H1 (cell line): Measurements from ENCODE around the gene TPSG1. TPM values are rescaled to one million over a fixed set of nuclear protein-coding genes. Genes with fewer than 3 reads are reported as not detected.

ENCODE experiments used
- CTCF ChIA-PET: fragments of 300-600 bp; sonication (Branson Sonifier 250); formaldehyde crosslinking; loops from one replicate; lab custom pipeline; 2021; ENCODE audit not compliant: partially characterized antibody; lab: Charles Lee
- POLR2A ChIA-PET: fragments of 300-600 bp; sonication (Branson Sonifier 250); formaldehyde crosslinking; loops from one replicate; lab custom pipeline; 2021; ENCODE audit warnings: inconsistent platforms; ENCODE audit not compliant: partially characterized antibody; lab: Charles Lee
- DNase-seq, 2 experiments: peaks; one replicate each; pipeline versions ENCODE4 v3.0.0 to v3.0.0-alpha.2; 2010 to 2022; ENCODE audit warnings: low spot score in 2 of 2, low read depth in 1 of 2, mixed read lengths in 1 of 2
- FAIRE-seq: peaks from 2 replicates; lab custom pipeline; 2011; peaks lifted over from hg19 to GRCh38; lab: Jason Lieb, UNC
- H2AFZ ChIP-seq: 2 replicates; pipeline ENCODE4 v1.8.1; 2012; ENCODE audit warnings: low read length, inconsistent platforms
- H2AK5ac ChIP-seq: 2 replicates; pipeline ENCODE4 v1.6.1; 2013; ENCODE audit warnings: low read depth, low read length
- H2BK120ac ChIP-seq: replicated peaks from 2 replicates; pipeline ENCODE3; 2013; ENCODE audit warnings: low read depth, low read length, inconsistent platforms
- H2BK12ac ChIP-seq: 2 replicates; pipeline ENCODE4 v1.6.1; 2013; ENCODE audit warnings: low read depth, low read length
- H2BK15ac ChIP-seq: 2 replicates; pipeline ENCODE4 v1.6.1; 2013; ENCODE audit warnings: low read length
- H2BK20ac ChIP-seq: 2 replicates; pipeline ENCODE4 v1.6.1; 2013; ENCODE audit warnings: low read length
- H2BK5ac ChIP-seq: 2 replicates; pipeline ENCODE4 v1.6.1; 2013; ENCODE audit warnings: low read depth, low read length
- H3K14ac ChIP-seq: 2 replicates; pipeline ENCODE4 v1.6.1; 2013; ENCODE audit warnings: inconsistent platforms; ENCODE audit not compliant: insufficient read length
- H3K18ac ChIP-seq: 2 replicates; pipeline ENCODE4 v1.6.1; 2013; ENCODE audit warnings: low read length; ENCODE audit errors: extremely low read depth
- H3K23ac ChIP-seq: 2 replicates; pipeline ENCODE4 v1.6.1; 2013; ENCODE audit warnings: inconsistent platforms; ENCODE audit not compliant: insufficient read length
- H3K23me2 ChIP-seq: 2 replicates; pipeline ENCODE4 v1.6.1; 2013; ENCODE audit warnings: low read depth, low read length
- H3K27ac ChIP-seq: 2 replicates; pipeline ENCODE4 v1.6.1; 2011; ENCODE audit warnings: low read depth, low read length, inconsistent platforms
- H3K27me3 ChIP-seq, 4 experiments: replicated peaks in 1 of 4; 1 replicate in 1 of 4; 2 replicates in 3 of 4; pipeline versions ENCODE4 v1.6.1 to v1.8.1; 2011 to 2013; ENCODE audit warnings: low read length in 3 of 4, mild to moderate bottlenecking in 3 of 4, inconsistent platforms in 2 of 4, mixed read lengths in 2 of 4, moderate library complexity in 1 of 4; ENCODE audit not compliant: control insufficient read depth in 3 of 4, insufficient read depth in 3 of 4; ENCODE audit errors: extremely low read depth in 1 of 4
- H3K36me3 ChIP-seq, 4 experiments: 2 replicates each; pipeline versions ENCODE4 v1.6.1 to v1.8.1; 2011 to 2013; ENCODE audit warnings: mild to moderate bottlenecking in 4 of 4, low read length in 3 of 4, moderate library complexity in 2 of 4, control low read depth in 1 of 4, inconsistent platforms in 1 of 4; ENCODE audit not compliant: insufficient read depth in 4 of 4, control insufficient read depth in 2 of 4
- H3K4ac ChIP-seq: replicated peaks from 2 replicates; pipeline ENCODE3; 2013; ENCODE audit warnings: low read length, low read depth, mixed read lengths, inconsistent platforms; ENCODE audit not compliant: insufficient read length
- H3K4me1 ChIP-seq, 4 experiments: replicated peaks in 1 of 4; 1 replicate in 1 of 4; 2 replicates in 3 of 4; pipeline versions ENCODE4 v1.6.1 to v1.8.1; 2011 to 2013; ENCODE audit warnings: low read length in 3 of 4, inconsistent platforms in 2 of 4, mixed read lengths in 1 of 4; ENCODE audit not compliant: insufficient read depth in 4 of 4, control insufficient read depth in 3 of 4
- H3K4me2 ChIP-seq, 2 experiments: 2 replicates each; pipeline versions ENCODE4 v1.6.1 to v1.8.1; 2011 to 2013; ENCODE audit warnings: low read depth in 2 of 2, low read length in 2 of 2, control low read depth in 1 of 2, inconsistent platforms in 1 of 2, mild to moderate bottlenecking in 1 of 2; ENCODE audit not compliant: insufficient read depth in 1 of 2
- H3K4me3 ChIP-seq, 4 experiments: fragments of 200-600, 300-600 bp in 1 of 4; sonication (generic), shearing (Covaris generic), sonication (Bioruptor Twin) in 1 of 4; 2 replicates each; pipeline versions ENCODE4 v1.5.1 to v1.8.1; 2011 to 2016; ENCODE audit warnings: low read length in 4 of 4, low read depth in 3 of 4, control low read depth in 2 of 4, inconsistent platforms in 2 of 4, mild to moderate bottlenecking in 2 of 4, mixed read lengths in 1 of 4, moderate library complexity in 1 of 4; ENCODE audit not compliant: insufficient read depth in 2 of 4; ENCODE audit errors: extremely low read depth in 1 of 4
- H3K56ac ChIP-seq: replicated peaks from 2 replicates; pipeline ENCODE3; 2013; ENCODE audit warnings: low read depth, mild to moderate bottlenecking, mixed read lengths, low read length, inconsistent platforms; ENCODE audit not compliant: insufficient read length
- H3K79me1 ChIP-seq: 2 replicates; pipeline ENCODE4 v1.6.1; 2013; ENCODE audit warnings: low read depth, low read length, control low read depth
- H3K79me2 ChIP-seq, 2 experiments: 2 replicates each; pipeline versions ENCODE4 v1.6.1 to v1.8.1; 2012 to 2013; ENCODE audit warnings: low read length in 2 of 2, mild to moderate bottlenecking in 2 of 2, inconsistent platforms in 1 of 2; ENCODE audit not compliant: insufficient read depth in 2 of 2, control insufficient read depth in 1 of 2
- H3K9ac ChIP-seq, 4 experiments: replicated peaks in 1 of 4; 1 replicate in 1 of 4; 2 replicates in 3 of 4; pipeline versions ENCODE4 v1.6.1 to v1.8.1; 2011 to 2013; ENCODE audit warnings: low read depth in 3 of 4, low read length in 3 of 4, control low read depth in 2 of 4, mild to moderate bottlenecking in 2 of 4, moderate library complexity in 2 of 4, inconsistent platforms in 1 of 4; ENCODE audit errors: extremely low read depth in 1 of 4
- H3K9me3 ChIP-seq, 2 experiments: 2 replicates each; pipeline versions ENCODE4 v1.6.1 to v1.8.1; 2012 to 2013; ENCODE audit warnings: mild to moderate bottlenecking in 2 of 2, moderate library complexity in 2 of 2, control low read depth in 1 of 2, inconsistent platforms in 1 of 2, low read depth in 1 of 2, low read length in 1 of 2, mixed read lengths in 1 of 2; ENCODE audit not compliant: insufficient read depth in 2 of 2
- H4K20me1 ChIP-seq, 2 experiments: replicated peaks in 1 of 2; 2 replicates each; pipeline versions ENCODE3 to v1.8.1; 2011 to 2013; ENCODE audit warnings: inconsistent platforms in 2 of 2, low read length in 2 of 2, mild to moderate bottlenecking in 1 of 2; ENCODE audit not compliant: insufficient read depth in 2 of 2, control insufficient read depth in 1 of 2
- H4K5ac ChIP-seq: 2 replicates; pipeline ENCODE4 v1.6.1; 2013; ENCODE audit warnings: low read length, low read depth, mixed read lengths, inconsistent platforms; ENCODE audit not compliant: insufficient read length
- H4K8ac ChIP-seq: 2 replicates; pipeline ENCODE4 v1.8.0; 2013; ENCODE audit warnings: mild to moderate bottlenecking, moderate library complexity, low read length, inconsistent platforms; ENCODE audit not compliant: insufficient read depth; ENCODE audit errors: extremely low read depth
- H4K91ac ChIP-seq: replicated peaks from 2 replicates; pipeline ENCODE3; 2013; ENCODE audit warnings: low read length, mixed read lengths, inconsistent platforms; ENCODE audit not compliant: insufficient read length
- CBX8 ChIP-seq: fragments of 300-800, 300-1000 bp; sonication (generic); IDR thresholded peaks from 2 replicates; pipeline ENCODE4 v1.7.1; 2016; ENCODE audit warnings: low read depth, low read length, borderline replicate concordance
- CEBPB ChIP-seq: IDR thresholded peaks from 2 replicates; pipeline ENCODE4 v1.6.1; 2012; ENCODE audit warnings: low read depth, low read length
- EGR1 ChIP-seq: IDR thresholded peaks from 2 replicates; pipeline ENCODE4 v1.6.1; 2011; ENCODE audit warnings: low read depth, low read length, borderline replicate concordance
- GABPA ChIP-seq: IDR thresholded peaks from 2 replicates; pipeline ENCODE4 v1.6.1; 2011; ENCODE audit warnings: mild to moderate bottlenecking, low read length, moderate library complexity, borderline replicate concordance; ENCODE audit not compliant: insufficient read depth
- GTF2F1 ChIP-seq: IDR thresholded peaks from 2 replicates; pipeline ENCODE4 v1.6.1; 2012; ENCODE audit warnings: low read depth, low read length, improper control_type of control experiment, borderline replicate concordance
- JUND ChIP-seq: IDR thresholded peaks from 2 replicates; pipeline ENCODE4 v1.6.1; 2011; ENCODE audit warnings: mild to moderate bottlenecking, improper control_type of control experiment, low read length
- RFX5 ChIP-seq: IDR thresholded peaks from 2 replicates; pipeline ENCODE4 v1.6.1; 2011; ENCODE audit warnings: low read depth, low read length, improper control_type of control experiment, borderline replicate concordance
- TEAD4 ChIP-seq: IDR thresholded peaks from 2 replicates; pipeline ENCODE4 v1.6.1; 2012; ENCODE audit warnings: low read depth, low read length, inconsistent platforms, mixed read lengths
- WGBS, 2 experiments: shearing (Covaris generic) in 1 of 2; methylation state at CpG; one replicate each; pipeline versions ENCODE4 v1.1.6 to v1.1.7; 2013 to 2015; ENCODE audit warnings: low lambda C conversion rate in 2 of 2, mixed read lengths in 2 of 2, inconsistent platforms in 1 of 2, low coverage in 1 of 2, missing lambda C conversion rate in 1 of 2; ENCODE audit not compliant: insufficient replicate concordance in 2 of 2, insufficient coverage in 1 of 2, insufficient read length in 1 of 2; ENCODE audit errors: extremely low coverage in 1 of 2, missing lambda C conversion rate in 1 of 2; 5-methylcytosine and 5-hydroxymethylcytosine counted together
- polyA plus RNA-seq, 7 experiments: library from polyadenylated mRNA; depleted of rRNA in 3 of 7; stranded (reverse) in 5 of 7; unstranded in 2 of 7; fragments of >200 nt in 5 of 7; fragments of 200-250 nt in 2 of 7; gene quantifications; 1 replicate in 5 of 7; 2 replicates in 1 of 7; 4 replicates in 1 of 7; pipeline versions ENCODE4 v1.2.1 to v1.2.3, GENCODE V29; 2011 to 2013; ENCODE audit warnings: missing spikeins in 2 of 7, mixed read lengths in 2 of 7
- total RNA-seq: library from RNA; stranded (reverse); fragmentation: NEBNext Ultra II Directional; extraction: Animal tissue kit (Norgen Biotek cat#: 25700); gene quantifications from 2 replicates; pipeline ENCODE4 v1.2.1, GENCODE V29; 2021
- TF ChIP-seq, protein P1 (sequence below): IDR thresholded peaks from 2 replicates; pipeline ENCODE4 v1.6.1; 2012; ENCODE audit warnings: low read length, inconsistent platforms

TPSG1 gene
- total and polyA plus RNA-seq, 2 of the 8 experiments (the other 6 are each of a cell fraction or from before 2014, with no cell fraction given): not detected

DNA sequence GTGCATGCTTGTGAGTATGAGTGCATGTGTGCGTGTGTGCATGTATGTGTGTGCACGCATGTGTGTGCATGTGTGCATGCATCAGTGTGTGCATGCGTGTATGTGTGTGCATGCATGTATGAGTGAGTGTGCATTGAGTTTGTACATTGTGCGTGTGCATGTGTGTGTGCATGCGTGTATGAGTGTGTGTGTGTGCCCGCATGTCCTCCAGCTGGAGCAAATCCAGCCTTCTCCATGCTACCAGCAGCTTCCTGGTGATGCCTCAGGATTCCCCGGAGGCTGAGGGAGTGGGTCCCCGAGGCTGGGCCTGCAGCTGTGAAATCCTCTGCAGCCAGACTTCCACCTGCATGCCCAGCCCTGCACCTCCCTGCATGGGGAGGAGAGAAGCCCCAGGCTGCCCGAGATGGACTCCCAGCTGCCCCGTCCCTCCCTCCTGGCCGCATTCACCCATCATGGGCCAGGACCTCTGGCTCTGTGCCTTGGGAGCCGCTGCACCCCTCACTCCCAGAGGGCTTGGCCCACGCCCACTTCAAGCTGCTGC lies 40.1 kb upstream of the TPSG1 start:
- H3K4me3 ChIP-seq: no peak overlapping the region
- no peak overlapping the region for H3K4me2 ChIP-seq
- H4K20me1 ChIP-seq: peaks cover 0 to 7% of the 10 kb centered on the region in 2 experiments
- no peak overlapping the region for H2AFZ ChIP-seq
- H2BK5ac ChIP-seq: 0 out of 2 replicates have a peak overlapping the region, but pooled peaks have one; percentile 6
- peak overlapping the region; percentile 23; the same call in 1 of the 2 replicates for H4K8ac ChIP-seq
- peaks cover 3% of the 10 kb centered on the region; the same call in 1 of the 2 replicates for H3K23me2 ChIP-seq
- no peaks in the 10 kb centered on the region; the same call in 1 of the 2 replicates for H3K79me1 ChIP-seq
- peaks cover 0 to 2% (median 0%) of the 10 kb centered on the region in 4 experiments; a peak in 2 of 7 replicates for H3K4me1 ChIP-seq
- H3K27ac ChIP-seq: no peak overlapping the region
- H2AK5ac ChIP-seq: no peak overlapping the region
- no peak overlapping the region for H2BK20ac ChIP-seq
- H4K5ac ChIP-seq: no peak overlapping the region
- H3K27me3 ChIP-seq: peaks cover 0 to 14% (median 6%) of the 10 kb centered on the region in 4 experiments; a peak in 4 of 7 replicates
- H3K79me2 ChIP-seq: no peaks in the 10 kb centered on the region
- no peak overlapping the region for H3K9ac ChIP-seq
- H2BK15ac ChIP-seq: no peak overlapping the region
- FAIRE-seq (no peak), DNase-seq (no peak)
- no peak overlapping the region for H3K23ac ChIP-seq
- H2BK12ac ChIP-seq: no peak overlapping the region; the same call in 1 of the 2 replicates
- POLR2A ChIA-PET: interaction anchor here (1.0 kb wide), 1 partner anchor 11 kb away, joined by 3 read pairs; no protein-coding TSS in a partner anchor
- H4K91ac ChIP-seq: peak overlapping the region; percentile 39
- TF ChIP-seq, protein P1, sequence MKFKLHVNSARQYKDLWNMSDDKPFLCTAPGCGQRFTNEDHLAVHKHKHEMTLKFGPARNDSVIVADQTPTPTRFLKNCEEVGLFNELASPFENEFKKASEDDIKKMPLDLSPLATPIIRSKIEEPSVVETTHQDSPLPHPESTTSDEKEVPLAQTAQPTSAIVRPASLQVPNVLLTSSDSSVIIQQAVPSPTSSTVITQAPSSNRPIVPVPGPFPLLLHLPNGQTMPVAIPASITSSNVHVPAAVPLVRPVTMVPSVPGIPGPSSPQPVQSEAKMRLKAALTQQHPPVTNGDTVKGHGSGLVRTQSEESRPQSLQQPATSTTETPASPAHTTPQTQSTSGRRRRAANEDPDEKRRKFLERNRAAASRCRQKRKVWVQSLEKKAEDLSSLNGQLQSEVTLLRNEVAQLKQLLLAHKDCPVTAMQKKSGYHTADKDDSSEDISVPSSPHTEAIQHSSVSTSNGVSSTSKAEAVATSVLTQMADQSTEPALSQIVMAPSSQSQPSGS: no peak
- TF ChIP-seq GTF2F1: no peak
- TF ChIP-seq TEAD4: no peak
- no peak for TF ChIP-seq RFX5
- no peak for TF ChIP-seq CBX8
- TF ChIP-seq EGR1: no peak
- no peak for TF ChIP-seq JUND
- no peak for TF ChIP-seq GABPA
- no peak for TF ChIP-seq CEBPB
- H3K14ac ChIP-seq: no peak overlapping the region
- no peak overlapping the region for H2BK120ac ChIP-seq
- no peak overlapping the region for H3K4ac ChIP-seq
- no peaks in the 10 kb centered on the region; a peak in 1 of 8 replicates for H3K36me3 ChIP-seq
- WGBS, 2 experiments: 87% methylated on average over 11 of the region's 13 CpGs; no CpG with 5 or more reads in 1 of the 2 experiments
- H3K18ac ChIP-seq: no peak overlapping the region
- H3K9me3 ChIP-seq: peaks cover 0 to 2% of the 10 kb centered on the region in 2 experiments; a peak in 2 of 4 replicates
- CTCF ChIA-PET: interaction anchor here (0.9 kb wide), 1 partner anchor 37 kb away, joined by 3 read pairs; no protein-coding TSS in a partner anchor
- no peak overlapping the region for H3K56ac ChIP-seq
